ENCODE measurements around the gene RAET1E.
"Not testable (repeated sequence)": the region's sequence is repeated elsewhere in the genome, so short reads cannot be mapped to it uniquely, and the experiment has no call there.

RAET1E gene

GRCh38 chr6:149860513-149860833, 37.4 kb downstream of the RAET1E start:
- no peak for DNase-seq

- no peak for DNase-seq
These were observed 38.0 kb downstream of the RAET1E start for GRCh38 chr6:149859938-149860337.

DNA sequence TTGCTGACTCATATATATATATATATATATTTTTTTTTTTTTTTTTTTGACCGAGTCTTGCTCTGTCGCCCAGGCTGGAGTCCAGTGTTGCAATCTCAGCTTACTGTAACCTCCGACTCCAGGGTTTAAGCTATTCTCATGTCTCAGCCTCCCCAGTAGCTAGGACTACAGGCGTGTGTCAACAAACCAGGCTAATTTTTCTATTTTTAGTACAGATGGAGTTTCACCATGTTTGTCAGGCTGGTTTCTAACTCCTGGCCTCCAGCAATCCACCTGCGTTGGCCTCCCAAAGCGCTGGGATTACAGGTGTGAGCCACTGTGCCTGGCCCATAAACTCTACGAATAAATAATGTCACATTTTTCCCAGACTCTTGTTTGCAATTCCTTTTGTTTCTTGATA, 38.5 kb downstream of the RAET1E start:
- DNase-seq, result no peak

DNA sequence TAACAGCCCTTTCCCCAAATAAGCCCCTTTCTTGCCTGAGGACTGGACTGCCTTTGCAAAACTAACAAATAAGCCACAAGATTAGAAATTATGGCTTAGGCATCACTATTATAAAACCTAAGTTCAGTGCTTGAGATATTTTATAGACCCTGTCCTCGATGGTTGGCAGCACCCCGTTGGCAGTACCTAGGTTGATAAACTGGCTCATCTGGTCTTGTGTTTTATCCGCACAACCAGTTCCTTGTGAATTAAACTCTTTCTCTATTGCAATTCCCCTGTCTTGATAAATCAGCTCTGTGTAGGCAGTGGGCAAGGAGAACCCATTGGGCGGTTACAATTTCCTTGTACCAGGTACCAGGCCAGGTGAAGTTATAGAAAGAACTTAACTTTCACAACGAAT, 40.4 kb downstream of the RAET1E start:
- DNase-seq, result no peak

DNA sequence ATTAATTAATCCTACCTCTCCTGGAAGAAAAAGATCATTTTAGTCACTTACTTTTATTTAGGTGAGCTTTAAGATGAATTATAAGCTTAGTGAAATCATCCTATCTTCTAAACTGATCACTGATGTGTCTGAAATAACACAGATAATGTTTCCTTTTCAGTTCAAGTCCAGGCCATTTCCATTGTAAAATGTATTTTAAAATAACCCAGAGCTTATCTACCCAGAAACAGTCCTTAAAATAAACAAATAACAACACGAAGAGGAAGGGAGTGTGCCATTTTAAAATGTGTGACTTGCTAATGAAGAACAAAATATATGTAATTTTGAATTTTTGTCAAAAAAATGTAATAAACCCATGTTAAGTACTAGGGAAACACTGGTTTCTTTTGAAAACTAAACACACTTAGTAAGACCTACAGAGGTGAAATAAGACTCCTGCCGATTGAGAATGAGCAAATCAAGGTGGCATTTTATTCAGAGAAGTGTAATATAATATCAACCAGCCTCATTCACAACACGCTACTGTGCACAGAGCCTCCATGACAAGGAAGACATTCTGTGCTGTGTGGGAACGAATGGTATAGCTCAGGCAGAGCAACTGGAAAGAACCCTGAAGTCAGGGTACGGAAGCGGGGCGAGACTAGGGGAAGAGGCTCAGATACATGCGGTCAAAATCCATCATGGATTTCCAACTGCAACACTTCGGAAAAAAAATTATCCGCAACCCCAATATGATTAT, 41.5 kb downstream of the RAET1E start:
- DNase-seq, result no peak

DNA sequence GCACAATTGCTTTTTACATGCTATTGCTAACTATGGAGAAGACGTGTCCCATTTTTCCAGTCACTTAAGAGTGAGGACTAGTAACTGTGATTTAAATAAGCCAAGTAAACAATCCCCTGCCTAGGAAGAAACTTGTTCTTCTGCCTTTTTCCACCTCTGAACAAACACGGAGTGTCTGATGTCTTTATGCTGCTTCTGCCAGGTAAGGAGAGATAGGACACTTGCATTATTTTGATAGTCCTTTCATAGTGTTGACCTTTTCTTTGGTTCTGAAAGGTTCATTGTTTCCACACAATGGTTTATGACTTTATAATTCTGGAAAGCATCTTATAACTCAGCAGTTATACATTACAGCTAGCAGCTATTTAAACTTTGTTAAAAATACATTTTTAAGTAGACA, 42.2 kb downstream of the RAET1E start:
- no peak for DNase-seq

DNA sequence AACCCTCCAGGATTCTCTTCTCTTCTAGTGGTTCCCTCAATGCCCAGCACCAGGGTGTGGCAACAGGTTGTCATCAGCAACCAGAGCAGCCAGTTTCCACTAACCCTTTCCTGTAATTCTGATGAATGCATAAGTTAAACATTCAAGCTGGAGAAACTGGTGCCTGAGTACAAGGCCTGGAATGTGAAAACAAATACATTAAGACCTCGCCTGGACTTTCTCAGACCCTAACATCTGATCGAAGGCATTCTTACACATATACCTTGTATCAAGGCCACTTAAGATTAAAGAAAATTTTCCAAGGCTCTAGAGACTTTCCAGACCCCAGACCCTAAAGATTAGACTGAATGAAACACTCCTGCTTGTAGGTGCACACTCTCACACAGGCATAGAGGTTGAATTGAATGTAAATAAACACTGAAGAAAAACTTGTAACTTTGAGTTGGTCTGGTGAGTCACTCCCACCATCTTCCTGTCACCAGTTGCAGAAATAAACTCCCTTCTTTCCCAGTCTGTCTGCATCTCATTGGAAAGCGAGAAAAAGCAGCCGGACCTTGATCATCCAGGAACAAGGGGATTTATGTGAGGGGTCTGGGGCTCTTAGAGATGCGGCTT, 42.8 kb downstream of the RAET1E start:
- no peak for DNase-seq

- peak; percentile 53 for DNase-seq
These were observed 43.4 kb downstream of the RAET1E start for GRCh38 chr6:149854532-149854931.

DNA sequence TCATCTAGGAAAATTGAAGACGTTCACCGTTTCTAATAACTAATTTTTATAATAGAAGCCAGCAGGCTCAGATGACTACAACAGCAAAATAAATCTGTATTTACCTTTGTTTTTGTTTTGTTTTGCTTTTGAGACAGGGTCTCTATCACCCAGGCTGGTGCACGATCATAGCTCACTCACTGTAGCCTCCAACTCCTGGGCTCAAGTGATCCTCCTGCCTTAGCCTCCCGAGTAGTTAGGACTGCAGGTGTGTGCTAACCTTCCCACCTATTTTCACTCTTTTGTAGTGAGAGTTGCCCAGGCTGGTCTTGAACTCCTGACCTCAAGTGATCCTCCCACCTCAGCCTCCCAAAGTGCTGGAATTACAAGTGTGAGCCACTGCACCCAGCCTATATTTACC, 43.9 kb downstream of the RAET1E start:
- not testable (repeated sequence) for DNase-seq

DNA sequence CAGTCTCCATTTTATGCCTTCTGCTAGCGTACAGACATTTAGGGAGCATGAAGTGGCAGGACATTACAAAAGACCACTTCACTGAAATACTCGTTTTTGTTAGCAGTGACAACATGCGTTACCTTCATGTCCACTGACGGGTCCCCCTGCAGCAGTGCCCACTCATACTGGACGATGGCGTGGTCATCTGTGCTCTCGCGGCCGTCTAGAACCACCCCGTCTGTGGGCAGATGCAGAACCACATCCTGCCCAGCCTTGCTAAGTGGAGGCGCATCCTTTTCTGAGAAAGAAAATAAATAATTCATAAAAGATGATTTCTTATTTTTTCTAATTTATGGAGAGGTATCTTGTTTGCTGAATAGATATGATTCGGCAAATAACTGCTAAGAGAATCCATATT, 45.0 kb downstream of the RAET1E start:
- DNase-seq, result no peak

GRCh38 chr6:149852180-149852579, 45.7 kb downstream of the RAET1E start:
- DNase-seq, result peak; percentile 79

- no peak for DNase-seq
These were observed 46.3 kb downstream of the RAET1E start for GRCh38 chr6:149851461-149852110.

GRCh38 chr6:149848343-149848742, 49.6 kb downstream of the RAET1E start:
- not testable (repeated sequence) for DNase-seq
